ENCODE results near the gene GGTLC1. TPM values are rescaled to one million over a fixed set of nuclear protein-coding genes. Genes with fewer than 3 reads are reported as not detected.
A peak's percentile ranks its signal among the peaks of the same experiment; 100 is the strongest.
"Not testable (repeated sequence)": the region's sequence is repeated elsewhere in the genome, so short reads cannot be mapped to it uniquely, and the experiment has no call there.

The GGTLC1 gene
- total and polyA plus RNA-seq, 2 experiments from 2014 or later = not detected

DNA sequence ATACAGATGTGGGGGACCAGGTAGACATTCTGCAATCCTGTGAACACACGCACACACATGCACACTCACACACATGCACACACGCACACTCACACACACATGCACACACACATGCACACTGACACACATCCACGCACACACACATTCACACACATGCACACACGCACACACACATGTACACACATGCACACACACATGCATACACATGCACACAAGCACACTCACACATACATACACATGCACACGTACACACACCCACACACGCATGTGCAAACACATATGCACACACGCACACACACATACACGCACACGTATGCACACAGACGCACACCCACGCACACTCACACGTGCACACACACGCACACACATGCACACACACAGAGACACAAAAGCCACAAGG, 14.3 kb upstream of the GGTLC1 start:
- no peaks in the 10 kb centered on the region for H3K36me3 ChIP-seq
- H3K9me3 ChIP-seq (ENCODE audit: low read depth) = no peaks in the 10 kb centered on the region
- DNase-seq (ENCODE audit: low read depth in 1 of 2, low spot score in 1 of 2) = no peak
- H3K27me3 ChIP-seq = no peaks in the 10 kb centered on the region
- no peak overlapping the region for H3K4me3 ChIP-seq
- H3K4me1 ChIP-seq (ENCODE audit: low read depth) = peaks cover 23% of the 10 kb centered on the region
- H3K27ac ChIP-seq = no peak overlapping the region
- TF ChIP-seq, protein P1, sequence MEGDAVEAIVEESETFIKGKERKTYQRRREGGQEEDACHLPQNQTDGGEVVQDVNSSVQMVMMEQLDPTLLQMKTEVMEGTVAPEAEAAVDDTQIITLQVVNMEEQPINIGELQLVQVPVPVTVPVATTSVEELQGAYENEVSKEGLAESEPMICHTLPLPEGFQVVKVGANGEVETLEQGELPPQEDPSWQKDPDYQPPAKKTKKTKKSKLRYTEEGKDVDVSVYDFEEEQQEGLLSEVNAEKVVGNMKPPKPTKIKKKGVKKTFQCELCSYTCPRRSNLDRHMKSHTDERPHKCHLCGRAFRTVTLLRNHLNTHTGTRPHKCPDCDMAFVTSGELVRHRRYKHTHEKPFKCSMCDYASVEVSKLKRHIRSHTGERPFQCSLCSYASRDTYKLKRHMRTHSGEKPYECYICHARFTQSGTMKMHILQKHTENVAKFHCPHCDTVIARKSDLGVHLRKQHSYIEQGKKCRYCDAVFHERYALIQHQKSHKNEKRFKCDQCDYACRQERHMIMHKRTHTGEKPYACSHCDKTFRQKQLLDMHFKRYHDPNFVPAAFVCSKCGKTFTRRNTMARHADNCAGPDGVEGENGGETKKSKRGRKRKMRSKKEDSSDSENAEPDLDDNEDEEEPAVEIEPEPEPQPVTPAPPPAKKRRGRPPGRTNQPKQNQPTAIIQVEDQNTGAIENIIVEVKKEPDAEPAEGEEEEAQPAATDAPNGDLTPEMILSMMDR (IDR thresholded peaks at IDR 0.05; ENCODE audit: low read depth, low read length) = no peak

DNA sequence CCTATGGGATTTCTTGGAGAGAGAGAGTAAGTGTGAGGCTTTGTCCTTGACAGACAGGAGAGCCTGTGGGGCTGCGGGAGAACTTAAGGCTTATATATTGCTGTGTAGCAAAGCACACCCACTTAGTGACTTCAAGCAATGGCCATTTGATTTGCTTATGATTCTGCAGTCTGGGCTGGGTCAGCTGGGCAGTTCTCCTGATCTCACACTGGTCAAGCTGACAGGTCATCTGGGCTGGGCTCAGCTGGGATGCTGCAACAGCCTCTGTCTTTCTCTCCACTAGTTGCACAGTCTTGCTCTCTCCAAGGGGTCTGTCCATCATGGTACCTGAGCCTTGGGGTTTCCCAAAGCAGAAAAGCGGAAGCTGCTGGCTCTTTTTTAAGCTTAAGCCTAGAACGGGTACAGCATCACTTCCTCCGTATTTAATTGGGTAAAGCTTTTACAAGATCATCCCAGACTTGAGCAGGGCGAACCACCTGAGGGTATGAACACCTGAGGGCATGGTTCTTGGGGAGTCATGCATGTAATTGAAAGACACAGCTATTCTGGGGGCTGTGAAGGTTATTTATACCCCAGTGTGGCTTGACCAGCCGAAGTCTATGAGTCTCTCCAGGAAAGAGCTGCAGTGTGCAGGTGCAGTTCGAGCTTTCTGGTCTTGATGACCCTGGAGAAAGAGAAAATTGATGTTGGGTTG, 13.3 kb upstream of the GGTLC1 start:
- no peaks in the 10 kb centered on the region for H3K27me3 ChIP-seq
- no peak overlapping the region for H3K27ac ChIP-seq
- no peaks in the 10 kb centered on the region for H3K36me3 ChIP-seq
- H3K4me3 ChIP-seq = no peak overlapping the region
- TF ChIP-seq, protein P1 (IDR thresholded peaks at IDR 0.05; ENCODE audit: low read depth, low read length) = no peak
- no peak for DNase-seq (ENCODE audit: low read depth in 1 of 2, low spot score in 1 of 2)
- peaks cover 13% of the 10 kb centered on the region for H3K4me1 ChIP-seq (ENCODE audit: low read depth)
- no peaks in the 10 kb centered on the region for H3K9me3 ChIP-seq (ENCODE audit: low read depth)

GRCh38 chr20:23998844-23999243, 10.3 kb upstream of the GGTLC1 start:
- H3K4me3 ChIP-seq = no peak overlapping the region
- no peak for DNase-seq (ENCODE audit: low read depth in 1 of 2, low spot score in 1 of 2)
- H3K4me1 ChIP-seq (ENCODE audit: low read depth) = no peaks in the 10 kb centered on the region
- TF ChIP-seq, protein P1 (IDR thresholded peaks at IDR 0.05; ENCODE audit: low read depth, low read length) = no peak
- H3K27ac ChIP-seq = no peak overlapping the region
- no peaks in the 10 kb centered on the region for H3K27me3 ChIP-seq
- H3K9me3 ChIP-seq (ENCODE audit: low read depth) = no peaks in the 10 kb centered on the region
- no peaks in the 10 kb centered on the region for H3K36me3 ChIP-seq

DNA sequence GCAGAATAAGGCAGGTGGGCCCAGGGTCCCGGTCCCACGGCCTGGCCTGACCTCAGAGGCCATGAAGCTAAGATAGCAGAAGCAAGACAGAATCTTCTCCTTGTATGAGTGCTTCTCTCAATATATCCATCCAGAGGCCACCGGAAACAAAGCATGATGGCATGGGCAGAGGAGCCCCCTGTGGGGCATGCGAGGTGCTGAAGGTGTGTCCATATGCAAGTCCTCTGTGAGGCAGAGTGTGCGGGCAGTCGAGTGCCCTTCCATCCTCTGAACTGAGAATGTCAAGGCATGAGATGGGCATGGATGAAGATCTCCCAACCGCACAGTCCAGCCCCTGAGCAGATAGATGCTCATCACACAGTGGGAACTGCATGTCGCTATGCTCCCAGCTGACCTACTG, 9.8 kb upstream of the GGTLC1 start:
- DNase-seq (ENCODE audit: low read depth in 1 of 2, low spot score in 1 of 2) = no peak
- H3K9me3 ChIP-seq (ENCODE audit: low read depth) = no peaks in the 10 kb centered on the region
- H3K27ac ChIP-seq = no peak overlapping the region
- TF ChIP-seq, protein P1 (IDR thresholded peaks at IDR 0.05; ENCODE audit: low read depth, low read length) = no peak
- H3K36me3 ChIP-seq = no peaks in the 10 kb centered on the region
- H3K4me1 ChIP-seq (ENCODE audit: low read depth) = no peaks in the 10 kb centered on the region
- no peaks in the 10 kb centered on the region for H3K27me3 ChIP-seq
- H3K4me3 ChIP-seq = no peak overlapping the region

- peak; percentile 52 to 80 for DNase-seq (ENCODE audit: low read depth in 1 of 2, low spot score in 1 of 2)
- no peak overlapping the region for H3K27ac ChIP-seq
- no peaks in the 10 kb centered on the region for H3K27me3 ChIP-seq
- TF ChIP-seq, protein P1 (IDR thresholded peaks at IDR 0.05; ENCODE audit: low read depth, low read length) = peak; percentile 67
- H3K36me3 ChIP-seq = no peaks in the 10 kb centered on the region
- H3K4me1 ChIP-seq (ENCODE audit: low read depth) = no peaks in the 10 kb centered on the region
- H3K4me3 ChIP-seq = no peak overlapping the region
- H3K9me3 ChIP-seq (ENCODE audit: low read depth) = no peaks in the 10 kb centered on the region
These were observed 7.5 kb upstream of the GGTLC1 start for GRCh38 chr20:23995905-23996666.

DNA sequence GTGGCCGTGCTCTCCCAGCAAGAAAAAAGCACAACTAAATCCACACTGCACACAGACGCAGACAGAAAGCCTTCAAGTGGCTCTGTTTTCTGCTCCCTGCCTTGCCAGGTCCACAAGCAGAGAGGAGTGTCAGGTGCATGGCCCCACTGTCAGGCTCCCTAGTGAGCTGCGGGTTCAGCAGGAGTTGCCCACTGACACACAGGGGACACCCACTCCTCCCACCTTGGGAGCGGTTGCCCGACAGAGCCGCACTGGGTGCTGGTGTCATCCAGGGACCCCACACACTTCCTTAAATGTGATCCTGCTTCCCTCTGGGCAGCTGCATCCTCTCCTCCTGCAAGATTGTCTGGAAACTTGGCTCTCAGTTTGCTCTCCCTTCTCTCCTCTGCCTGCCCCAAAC, 6.7 kb upstream of the GGTLC1 start:
- H3K9me3 ChIP-seq (ENCODE audit: low read depth); H3K27ac ChIP-seq; H3K36me3 ChIP-seq; DNase-seq (ENCODE audit: low read depth in 1 of 2, low spot score in 1 of 2); H3K4me3 ChIP-seq; H3K4me1 ChIP-seq (ENCODE audit: low read depth); H3K27me3 ChIP-seq: not testable (repeated sequence)

DNA sequence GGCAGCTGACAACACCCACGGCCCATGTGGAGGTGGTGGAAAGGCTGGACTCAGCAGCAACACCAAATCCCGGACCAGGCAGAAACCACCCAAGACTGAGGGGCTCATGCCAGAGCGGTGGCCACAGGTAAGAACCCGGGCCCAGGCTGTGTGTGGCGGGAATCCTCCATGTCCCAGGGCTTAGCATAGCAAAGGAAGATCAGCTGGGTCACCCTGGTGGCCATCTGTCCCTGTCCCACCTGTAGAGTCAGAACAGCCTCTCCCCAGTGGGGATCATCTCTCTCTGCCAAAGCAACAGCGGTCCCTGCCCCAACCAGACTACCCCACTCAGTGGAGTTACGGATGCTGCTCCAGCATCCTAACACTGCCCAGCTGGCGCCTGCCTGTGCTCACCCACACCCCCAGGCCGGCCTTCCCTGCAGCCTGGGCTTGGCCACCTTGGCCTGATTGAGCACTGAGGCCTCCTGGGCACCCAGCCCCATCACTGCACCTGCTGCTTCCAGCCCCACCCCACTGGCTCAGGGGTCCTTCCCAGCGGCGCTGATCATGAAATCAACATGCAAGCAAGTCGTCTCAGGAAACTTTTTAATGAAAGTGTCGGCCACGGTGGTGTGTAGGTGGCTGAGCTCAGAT, 5.5 kb upstream of the GGTLC1 start:
- not testable (repeated sequence) for H3K4me1 ChIP-seq (ENCODE audit: low read depth); H3K27ac ChIP-seq; H3K9me3 ChIP-seq (ENCODE audit: low read depth); DNase-seq (ENCODE audit: low read depth in 1 of 2, low spot score in 1 of 2); H3K4me3 ChIP-seq; H3K27me3 ChIP-seq; H3K36me3 ChIP-seq

GRCh38 chr20:23993440-23993839, 4.9 kb upstream of the GGTLC1 start:
- not testable (repeated sequence) for H3K4me1 ChIP-seq (ENCODE audit: low read depth); H3K4me3 ChIP-seq; H3K27me3 ChIP-seq; H3K9me3 ChIP-seq (ENCODE audit: low read depth); H3K27ac ChIP-seq; H3K36me3 ChIP-seq
- peak in 1 of 2 donors; percentile 36 for DNase-seq (ENCODE audit: low read depth in 1 of 2, low spot score in 1 of 2)
